ENCODE measurements around the gene PRELID2. TPM values are rescaled to one million over a fixed set of nuclear protein-coding genes. Genes with fewer than 3 reads are reported as not detected.

The PRELID2 gene
- total RNA-seq, 3 donors from 2014 or later, result 15.5 to 24.6 (median 23.1) TPM

DNA sequence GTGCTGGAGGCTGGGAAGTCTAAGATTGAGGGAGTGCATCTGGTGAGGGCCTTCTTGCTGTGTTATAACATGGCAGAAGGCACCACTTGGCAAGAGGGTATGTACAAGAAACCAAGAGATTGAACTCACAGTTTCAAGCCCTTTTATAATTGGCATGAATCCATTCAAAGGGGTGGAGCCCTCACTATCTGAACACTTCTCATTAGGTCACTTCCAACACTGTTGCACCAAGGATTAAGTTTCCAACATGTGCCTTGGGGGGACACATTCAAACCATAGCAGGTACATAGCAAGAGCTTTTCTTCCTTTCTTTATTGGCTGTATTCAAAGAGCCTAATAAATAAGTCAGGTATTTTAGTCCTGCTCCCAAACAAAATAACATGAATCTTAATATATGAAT lies 62.7 kb downstream of the PRELID2 start:
- TF ChIP-seq POLR2AphosphoS5 (IDR thresholded peaks at IDR 0.05) (no peak), POLR2A (IDR thresholded peaks at IDR 0.05) (no peak)
- TF ChIP-seq, protein P1, sequence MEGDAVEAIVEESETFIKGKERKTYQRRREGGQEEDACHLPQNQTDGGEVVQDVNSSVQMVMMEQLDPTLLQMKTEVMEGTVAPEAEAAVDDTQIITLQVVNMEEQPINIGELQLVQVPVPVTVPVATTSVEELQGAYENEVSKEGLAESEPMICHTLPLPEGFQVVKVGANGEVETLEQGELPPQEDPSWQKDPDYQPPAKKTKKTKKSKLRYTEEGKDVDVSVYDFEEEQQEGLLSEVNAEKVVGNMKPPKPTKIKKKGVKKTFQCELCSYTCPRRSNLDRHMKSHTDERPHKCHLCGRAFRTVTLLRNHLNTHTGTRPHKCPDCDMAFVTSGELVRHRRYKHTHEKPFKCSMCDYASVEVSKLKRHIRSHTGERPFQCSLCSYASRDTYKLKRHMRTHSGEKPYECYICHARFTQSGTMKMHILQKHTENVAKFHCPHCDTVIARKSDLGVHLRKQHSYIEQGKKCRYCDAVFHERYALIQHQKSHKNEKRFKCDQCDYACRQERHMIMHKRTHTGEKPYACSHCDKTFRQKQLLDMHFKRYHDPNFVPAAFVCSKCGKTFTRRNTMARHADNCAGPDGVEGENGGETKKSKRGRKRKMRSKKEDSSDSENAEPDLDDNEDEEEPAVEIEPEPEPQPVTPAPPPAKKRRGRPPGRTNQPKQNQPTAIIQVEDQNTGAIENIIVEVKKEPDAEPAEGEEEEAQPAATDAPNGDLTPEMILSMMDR (IDR thresholded peaks at IDR 0.05), result no peak
- H3K27me3 ChIP-seq, result no peaks in the 10 kb centered on the region
- no peaks in the 10 kb centered on the region for H3K4me1 ChIP-seq
- peaks cover 0 to 2% of the 10 kb centered on the region in 2 donors for H3K9me3 ChIP-seq
- H3K4me3 ChIP-seq, result no peak overlapping the region
- H3K36me3 ChIP-seq, result no peaks in the 10 kb centered on the region
- DNase-seq (ENCODE audit: low spot score in 2 of 2), result no peak
- intact Hi-C loops (cut with DNase I; ENCODE audit: low total_unique reads), result no loop called here
- H3K27ac ChIP-seq, result no peak overlapping the region

DNA sequence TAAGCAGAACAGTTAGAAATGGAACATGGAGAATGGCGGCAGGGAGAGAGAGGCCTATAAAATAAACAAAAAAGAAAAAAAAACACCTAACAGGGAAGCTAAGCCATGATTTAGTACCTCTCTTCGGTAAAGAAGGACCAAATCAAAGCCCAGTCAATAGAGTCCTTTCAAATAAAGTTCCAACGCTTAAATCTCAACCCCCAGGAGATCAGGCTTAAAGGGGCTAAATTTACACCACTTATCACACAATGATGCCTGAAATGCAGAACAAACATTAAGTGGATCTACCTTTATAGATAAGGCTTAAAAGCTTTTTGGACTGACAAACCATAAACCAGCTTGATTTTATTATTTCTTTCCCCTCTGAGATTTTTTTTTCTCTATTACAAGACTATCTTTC lies 66.3 kb downstream of the PRELID2 start:
- Histone ChIP-seq H3K27ac (no peak overlapping the region), H3K9me3 (peaks cover 0 to 7% of the 10 kb centered on the region in 2 donors), H3K27me3 (no peaks in the 10 kb centered on the region), H3K36me3 (no peaks in the 10 kb centered on the region), H3K4me1 (no peaks in the 10 kb centered on the region), H3K4me3 (no peak overlapping the region)
- TF ChIP-seq POLR2A (IDR thresholded peaks at IDR 0.05) (no peak), POLR2AphosphoS5 (IDR thresholded peaks at IDR 0.05) (no peak)
- TF ChIP-seq, protein P1 (IDR thresholded peaks at IDR 0.05), result no peak
- DNase-seq (ENCODE audit: low spot score in 2 of 2), result no peak
- intact Hi-C loops (cut with DNase I; ENCODE audit: low total_unique reads), result no loop called here

DNA sequence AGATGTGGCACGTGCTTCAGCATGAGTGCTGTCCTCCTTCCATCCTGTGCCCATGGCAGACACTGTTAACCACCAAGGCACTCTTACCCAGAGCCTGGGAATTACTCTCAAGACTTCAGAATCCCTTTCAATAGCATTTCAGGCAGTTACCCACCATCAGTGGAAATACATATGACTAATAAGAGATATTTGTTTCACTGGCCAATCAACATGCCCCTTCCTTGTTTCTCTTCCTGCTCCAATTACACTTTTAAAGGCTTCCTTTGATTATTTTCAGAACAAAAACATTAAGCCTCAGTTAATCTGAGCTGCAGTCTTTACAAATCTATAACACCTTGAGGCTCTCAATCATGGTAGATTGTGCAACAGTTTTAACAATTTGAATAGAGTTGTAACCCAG lies 70.8 kb downstream of the PRELID2 start:
- intact Hi-C loops (cut with DNase I; ENCODE audit: low total_unique reads), result no loop called here

DNA sequence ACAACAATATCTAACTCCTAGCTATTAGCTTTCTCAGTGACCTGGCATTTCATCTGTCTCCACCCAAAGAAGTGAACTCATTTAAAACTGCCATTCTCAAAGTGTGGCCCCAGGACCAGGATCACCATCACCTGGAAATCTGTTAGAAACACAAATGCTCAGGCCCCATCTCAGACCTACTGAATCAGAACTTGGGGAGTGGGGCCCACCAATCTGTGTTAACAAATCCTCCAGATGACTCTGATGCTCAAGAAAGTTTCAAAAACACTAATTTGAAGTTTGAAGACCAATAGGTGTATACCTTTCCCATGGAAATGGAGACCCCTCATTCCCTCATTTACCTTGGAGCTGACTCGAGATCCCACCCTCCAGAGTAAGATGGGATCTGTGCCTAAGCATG lies 72.3 kb downstream of the PRELID2 start:
- Histone ChIP-seq H3K4me3 (no peak overlapping the region), H3K27me3 (no peaks in the 10 kb centered on the region), H3K27ac (no peak overlapping the region), H3K36me3 (no peaks in the 10 kb centered on the region), H3K4me1 (no peaks in the 10 kb centered on the region), H3K9me3 (peaks cover 0 to 7% of the 10 kb centered on the region in 2 donors)
- no peak for DNase-seq (ENCODE audit: low spot score in 2 of 2)
- intact Hi-C loops (cut with DNase I; ENCODE audit: low total_unique reads), result no loop called here
- TF ChIP-seq POLR2A (IDR thresholded peaks at IDR 0.05) (no peak), POLR2AphosphoS5 (IDR thresholded peaks at IDR 0.05) (no peak)
- TF ChIP-seq, protein P1 (IDR thresholded peaks at IDR 0.05), result no peak

More for the DNA sequence above, 70.8 kb downstream of the PRELID2 start:
- Histone ChIP-seq H3K4me1 (no peaks in the 10 kb centered on the region), H3K9me3 (peaks cover 0 to 7% of the 10 kb centered on the region in 2 donors), H3K36me3 (no peaks in the 10 kb centered on the region), H3K27me3 (no peaks in the 10 kb centered on the region), H3K27ac (no peak overlapping the region), H3K4me3 (no peak overlapping the region)
- DNase-seq (ENCODE audit: low spot score in 2 of 2), result no peak
- no peak for TF ChIP-seq POLR2A (IDR thresholded peaks at IDR 0.05)
- TF ChIP-seq POLR2AphosphoS5 (IDR thresholded peaks at IDR 0.05), result no peak
- TF ChIP-seq, protein P1 (IDR thresholded peaks at IDR 0.05), result no peak

DNA sequence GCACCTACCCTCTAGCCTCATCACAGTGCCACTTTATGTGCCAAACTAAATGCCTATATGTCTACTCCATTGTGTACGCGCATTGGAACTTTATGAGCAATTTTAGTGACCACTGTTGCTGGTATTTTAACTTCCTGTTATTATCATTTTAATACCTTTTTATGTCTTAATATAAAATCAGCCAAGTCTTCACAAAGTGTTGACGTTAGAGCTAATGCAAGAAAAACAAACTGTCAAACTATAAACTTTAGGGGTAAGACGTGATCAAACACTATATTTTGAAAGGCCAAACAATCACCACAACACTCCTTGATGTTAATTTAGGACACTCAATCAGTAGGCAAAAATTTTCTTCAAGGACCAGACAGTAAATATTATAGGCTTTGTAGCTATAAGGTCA lies 73.9 kb downstream of the PRELID2 start:
- no peak overlapping the region for H3K4me3 ChIP-seq
- no peaks in the 10 kb centered on the region for H3K36me3 ChIP-seq
- H3K27me3 ChIP-seq, result no peaks in the 10 kb centered on the region
- TF ChIP-seq, protein P1 (IDR thresholded peaks at IDR 0.05), result no peak
- TF ChIP-seq POLR2A (IDR thresholded peaks at IDR 0.05) (no peak), POLR2AphosphoS5 (IDR thresholded peaks at IDR 0.05) (no peak)
- no peaks in the 10 kb centered on the region for H3K4me1 ChIP-seq
- intact Hi-C loops (cut with DNase I; ENCODE audit: low total_unique reads), result no loop called here
- no peak overlapping the region for H3K27ac ChIP-seq
- DNase-seq (ENCODE audit: low spot score in 2 of 2), result no peak
- no peaks in the 10 kb centered on the region for H3K9me3 ChIP-seq

Data from breast epithelium (tissue), 4 donors.